HK-2 (cell line): ENCODE data around the gene PLCZ1.
A peak's percentile ranks its signal among the peaks of the same experiment; 100 is the strongest.
"Not testable (repeated sequence)": the region's sequence is repeated elsewhere in the genome, so short reads cannot be mapped to it uniquely, and the experiment has no call there.

Experiments
- DNase-seq: peaks from one replicate; pipeline ENCODE4 v3.0.0-alpha.2; 2018; ENCODE audit not compliant: unreplicated experiment

Gene PLCZ1

DNA sequence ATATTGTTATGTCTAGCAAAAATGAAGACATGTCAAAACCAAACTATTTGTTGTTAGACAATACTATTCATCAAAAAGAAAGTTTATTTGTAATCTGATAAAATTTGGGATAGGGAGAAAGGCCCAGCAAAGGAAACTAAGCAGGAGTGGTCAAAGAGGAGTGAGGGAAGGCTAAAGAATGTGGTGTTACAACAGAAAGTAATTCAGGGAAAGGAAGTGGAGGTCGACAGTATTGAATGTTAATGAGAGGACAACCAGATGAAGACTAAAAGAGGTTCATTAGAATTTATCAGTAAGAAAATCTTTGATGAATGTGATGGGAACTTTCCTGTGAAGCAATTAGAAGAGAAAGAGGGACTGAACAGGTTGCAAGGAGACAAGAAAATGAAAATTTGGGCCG lies 33.9 kb downstream of the PLCZ1 start:
- DNase-seq, result no peak

DNA sequence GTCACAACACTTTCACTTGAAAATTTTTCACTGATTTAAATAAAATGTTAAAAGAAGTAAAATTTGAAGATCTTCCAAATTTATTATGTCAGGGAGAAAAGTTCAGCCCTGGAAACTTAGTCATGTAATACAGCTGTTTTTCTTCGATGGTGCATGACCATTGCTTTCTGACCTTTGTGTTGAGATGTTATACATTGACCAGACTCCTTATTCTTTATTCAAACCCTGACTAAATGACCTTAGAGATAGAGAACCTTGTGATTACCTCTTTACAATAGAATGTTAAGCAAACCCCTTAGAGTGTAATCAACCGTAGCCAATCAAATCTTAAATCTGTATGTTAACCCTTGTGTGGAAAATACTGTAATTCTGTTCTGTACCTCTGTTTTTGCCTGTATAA lies 34.5 kb downstream of the PLCZ1 start:
- no peak for DNase-seq

DNA sequence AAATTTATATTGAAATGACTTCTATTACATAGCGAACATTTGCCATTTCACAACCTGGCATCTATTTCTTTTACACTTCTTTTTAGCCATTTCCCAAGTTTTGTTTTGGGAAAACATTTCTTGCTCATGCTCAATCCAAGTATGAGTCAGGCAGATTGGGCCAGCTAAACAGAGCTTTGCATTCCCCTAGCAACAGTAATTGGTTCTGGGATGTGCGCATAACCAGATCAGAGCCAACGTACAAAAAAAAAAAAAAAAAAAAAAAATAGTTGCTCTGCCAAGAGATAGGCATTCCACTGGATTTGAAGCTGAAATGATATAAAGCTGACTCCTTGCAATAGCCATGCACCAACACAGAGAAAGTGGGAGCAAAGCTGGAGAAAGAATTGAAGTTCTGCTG lies 37.5 kb downstream of the PLCZ1 start:
- DNase-seq, result no peak

DNA sequence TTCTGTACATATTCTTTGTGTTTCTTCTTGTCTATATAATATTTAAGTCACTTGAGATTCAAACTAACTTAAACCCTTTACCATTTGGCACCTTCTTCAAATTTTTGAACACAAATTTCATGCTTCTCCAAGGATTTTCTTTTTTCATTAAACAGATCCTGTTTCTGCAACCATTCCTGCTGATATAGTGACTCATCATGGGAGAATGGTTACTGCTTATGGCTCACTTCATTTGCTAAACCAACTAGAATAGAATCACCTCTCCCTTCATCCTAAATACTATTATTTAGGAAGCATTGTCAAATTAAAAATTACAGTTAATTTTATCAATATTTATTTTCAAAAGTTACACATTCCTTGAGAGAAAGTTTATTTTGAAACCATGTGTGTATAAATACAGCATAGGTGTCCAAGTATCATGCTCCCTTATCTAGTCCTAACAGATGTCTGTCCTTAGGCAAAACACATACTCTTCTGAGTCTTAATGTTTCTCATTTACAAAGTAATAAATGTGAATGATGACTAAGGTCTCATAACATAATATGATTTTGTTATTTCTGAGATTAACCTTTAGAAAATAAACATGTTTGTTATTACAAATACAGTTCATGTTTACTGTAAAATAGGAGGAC lies 40.7 kb downstream of the PLCZ1 start:
- DNase-seq, result no peak

DNA sequence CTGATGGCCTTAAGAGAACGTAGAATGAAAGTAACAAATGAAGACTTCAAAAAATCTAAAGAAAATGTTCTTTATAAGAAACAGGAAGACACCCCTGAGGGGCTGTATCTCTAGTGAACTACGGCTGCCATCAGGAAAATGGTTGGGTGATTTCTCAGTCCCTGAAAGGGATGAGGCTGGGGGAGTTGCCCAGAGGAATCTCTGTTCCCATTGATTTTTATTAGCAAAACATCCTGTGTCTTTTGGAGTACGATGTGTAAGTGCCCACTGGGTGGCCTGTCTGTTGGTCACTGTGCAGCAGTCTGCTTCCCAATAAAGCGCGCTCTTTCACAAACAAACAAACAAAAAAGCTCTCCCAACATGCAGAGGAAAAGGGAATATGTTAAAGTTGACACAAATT lies 43.8 kb downstream of the PLCZ1 start:
- DNase-seq, result not testable (repeated sequence)

DNA sequence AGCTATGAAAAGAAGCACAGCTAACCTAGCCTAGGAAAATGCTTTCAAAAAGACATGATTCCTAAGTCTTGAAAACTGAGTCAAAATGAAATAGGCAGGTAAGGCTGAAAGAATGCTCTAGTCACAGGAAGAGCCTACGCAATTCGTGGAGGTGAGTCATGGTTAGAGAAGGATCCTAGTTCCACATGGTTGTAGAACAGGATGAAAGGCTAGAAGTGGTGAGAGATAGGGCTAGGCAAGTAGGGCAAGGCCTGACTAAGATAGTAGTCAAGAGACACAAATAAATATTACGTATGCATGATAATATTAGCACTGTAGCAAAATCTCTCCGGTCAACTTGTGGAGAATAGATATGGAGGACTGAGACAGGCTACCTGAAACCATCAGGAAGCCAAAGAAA lies 47.2 kb downstream of the PLCZ1 start:
- peak; percentile 27 for DNase-seq

DNA sequence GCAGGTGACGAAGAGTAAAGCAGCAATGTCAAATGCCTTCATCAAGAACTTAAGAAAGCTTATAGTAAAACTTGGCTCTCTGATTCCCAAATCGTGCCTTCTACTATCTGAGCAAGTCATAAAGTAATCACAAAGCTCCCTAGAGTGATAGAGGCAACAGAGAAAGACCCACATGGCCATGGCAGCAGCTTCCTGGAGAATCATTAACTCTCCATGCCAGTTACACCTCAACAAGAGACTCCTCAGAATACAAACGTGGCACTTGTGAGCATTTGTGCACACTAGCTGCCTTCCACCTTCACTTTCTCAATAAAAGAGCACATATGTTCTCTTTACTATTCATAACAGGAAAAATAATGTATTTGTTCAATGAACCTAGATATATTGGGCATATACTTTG lies 48.0 kb downstream of the PLCZ1 start:
- no peak for DNase-seq

DNA sequence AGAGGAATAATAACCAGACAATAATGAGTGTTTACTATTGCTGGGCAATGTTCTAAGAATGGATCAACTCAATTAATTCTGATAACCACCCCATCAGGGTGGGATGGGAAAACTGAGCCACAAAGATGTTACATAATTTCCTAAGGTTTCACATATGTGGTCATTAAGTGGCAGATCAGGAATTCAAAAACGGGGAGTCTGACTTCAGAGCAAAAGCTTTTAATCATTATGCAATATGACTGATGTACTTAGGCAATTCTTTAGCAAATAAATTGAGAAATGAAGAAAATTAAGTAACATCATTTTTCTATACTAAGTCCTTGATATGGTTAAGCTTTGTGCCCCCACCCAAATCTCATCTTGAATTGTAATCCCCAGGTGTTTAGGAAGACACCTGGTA lies 53.4 kb downstream of the PLCZ1 start:
- DNase-seq, result no peak

DNA sequence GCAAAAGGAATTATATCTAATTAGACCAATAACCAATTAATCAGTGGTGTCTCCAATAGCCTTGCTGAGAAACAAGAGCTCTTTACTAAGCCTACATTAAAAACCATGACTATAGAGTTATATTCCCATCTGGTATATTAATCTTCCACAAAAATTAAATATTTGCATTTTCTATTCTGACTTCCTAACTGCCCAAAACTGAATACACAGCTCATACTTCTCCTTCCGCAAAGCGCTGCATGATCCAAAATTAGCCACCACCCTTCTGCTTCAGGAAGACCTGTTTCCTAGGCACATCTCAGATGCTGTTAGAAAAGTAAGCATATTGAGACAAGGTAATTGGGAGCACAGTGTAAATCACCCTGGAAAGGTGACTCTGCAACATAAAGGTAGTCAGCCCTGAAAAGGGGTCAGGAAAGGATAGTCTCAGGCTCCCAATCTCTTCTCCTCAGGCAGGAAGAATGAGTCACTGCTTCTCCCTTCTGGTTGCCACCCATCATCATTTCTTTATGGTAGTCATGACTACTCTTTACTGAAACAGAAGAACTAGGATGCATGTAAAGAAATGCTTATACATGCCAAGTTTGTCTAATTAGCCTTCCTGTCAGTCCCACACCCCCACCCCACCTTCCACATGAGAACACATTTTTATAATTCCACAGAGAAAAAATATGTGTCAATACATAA lies 54.3 kb downstream of the PLCZ1 start:
- DNase-seq, result no peak

DNA sequence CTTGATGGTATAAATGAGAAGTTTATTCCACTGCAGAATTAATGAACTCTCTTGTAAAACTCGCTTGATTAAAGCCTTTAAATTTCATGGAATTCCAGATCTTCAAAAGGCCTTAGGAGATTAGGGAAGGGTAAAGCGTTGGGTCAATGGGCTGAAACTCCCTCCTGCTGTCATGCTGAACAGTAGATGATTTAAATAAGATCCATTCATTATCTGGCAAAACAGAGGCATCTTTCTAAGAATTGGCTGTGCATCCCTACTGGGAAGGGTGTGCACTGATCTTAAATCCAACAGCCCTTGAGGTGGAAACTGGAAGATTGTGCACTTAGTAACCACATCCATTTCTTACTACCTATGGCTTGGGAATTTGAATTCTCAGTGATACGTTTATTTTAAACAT lies 56.0 kb downstream of the PLCZ1 start:
- DNase-seq, result no peak

DNA sequence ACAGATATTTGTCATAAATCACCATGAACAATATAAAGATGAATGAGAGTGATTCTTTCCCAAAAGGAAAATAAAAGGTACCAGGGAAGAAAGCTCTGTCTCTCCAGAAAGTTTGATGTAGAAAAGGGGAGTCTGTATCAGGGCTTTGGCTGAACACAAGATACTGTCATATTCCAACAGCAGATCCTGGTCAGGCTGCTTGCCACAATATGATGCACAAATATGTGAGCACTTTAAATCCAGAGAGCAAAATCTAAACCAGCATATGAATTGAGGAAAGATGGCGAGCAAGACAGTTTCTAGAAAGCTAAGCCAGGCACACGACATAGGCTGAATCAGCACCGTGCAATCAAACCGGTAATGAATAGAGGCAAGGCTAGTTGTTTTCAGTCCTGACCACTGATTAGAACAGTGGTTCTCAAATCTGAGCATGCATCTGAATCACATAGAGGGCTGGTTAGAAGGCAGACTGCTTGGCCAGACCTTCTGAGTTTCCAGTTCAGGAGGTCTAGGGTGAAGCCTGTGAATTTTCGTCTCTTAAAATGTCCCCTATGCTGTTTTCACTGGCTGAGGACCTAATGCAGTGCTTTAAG lies 60.7 kb downstream of the PLCZ1 start:
- no peak for DNase-seq

DNA sequence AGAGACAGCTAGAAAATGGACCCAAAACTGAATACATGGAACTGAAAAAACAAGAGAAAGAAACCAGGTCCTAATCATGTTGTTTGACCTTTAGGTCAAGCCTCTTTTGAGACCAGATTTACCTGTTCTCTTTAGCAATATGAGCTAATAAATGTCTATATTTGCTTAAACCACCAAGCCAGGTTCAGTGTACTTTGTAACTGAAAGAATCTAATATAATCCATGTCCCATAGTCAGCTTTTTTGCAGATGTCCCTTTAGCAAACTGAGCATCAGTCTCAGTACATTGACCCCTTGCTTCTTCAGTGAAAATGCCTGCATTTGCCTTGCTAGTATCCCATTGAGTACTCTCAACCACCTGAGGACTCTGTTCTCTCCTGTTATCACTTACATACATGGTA lies 61.7 kb downstream of the PLCZ1 start:
- DNase-seq, result no peak

DNA sequence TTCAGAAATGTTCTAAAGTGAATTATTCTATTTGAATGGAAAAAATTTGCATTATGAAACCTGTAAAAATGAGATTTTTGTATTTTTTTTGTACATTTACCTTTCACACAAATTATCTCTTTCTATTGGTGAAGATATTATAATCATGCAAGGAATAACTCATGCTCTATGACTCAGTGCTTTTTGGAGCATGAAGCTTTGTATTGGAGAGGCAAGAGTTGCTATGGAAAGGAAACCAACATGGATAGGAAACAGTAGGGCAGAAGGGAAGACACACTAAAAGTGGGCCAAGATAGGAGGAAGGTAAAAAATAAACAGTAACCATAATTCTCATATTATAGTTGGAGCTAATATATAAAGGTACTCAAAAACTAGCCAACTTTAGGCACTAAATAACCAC lies 79.0 kb downstream of the PLCZ1 start:
- DNase-seq, result no peak

DNA sequence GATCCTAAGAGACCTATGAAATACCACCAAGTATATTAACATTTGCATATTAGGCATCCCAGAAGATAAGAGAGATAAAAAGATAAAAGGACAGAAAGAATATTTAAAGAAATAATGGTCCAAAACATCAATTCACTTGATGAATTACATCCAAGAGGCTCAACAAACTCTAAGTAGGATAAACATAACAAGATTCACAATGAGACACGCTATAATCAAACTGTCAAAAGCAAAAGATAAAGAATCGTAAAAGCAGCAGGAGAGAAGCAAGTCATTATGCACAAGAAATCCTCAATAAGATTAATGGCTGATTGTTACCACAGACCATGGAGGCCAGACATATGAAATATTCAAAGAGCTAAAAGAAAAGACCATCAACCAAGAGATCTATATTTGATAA lies 79.6 kb downstream of the PLCZ1 start:
- DNase-seq, result no peak

DNA sequence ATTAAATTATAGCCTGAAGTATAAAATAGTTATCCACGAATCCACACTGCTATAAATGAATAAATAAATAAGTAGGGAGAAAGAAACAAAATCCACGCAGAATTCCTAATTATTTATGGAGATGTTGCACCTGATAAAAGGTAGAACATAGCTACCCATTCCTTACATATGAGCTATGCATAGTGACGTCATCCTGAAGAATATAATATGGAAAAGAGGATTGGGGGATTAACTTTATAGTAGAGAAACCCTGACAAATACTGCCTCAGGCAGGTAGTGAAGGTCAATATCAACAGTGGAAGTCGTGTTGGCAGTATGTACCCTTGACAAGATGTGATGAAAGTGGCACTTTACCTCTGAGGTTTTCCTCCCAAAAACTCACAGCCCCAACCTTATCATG lies 82.5 kb downstream of the PLCZ1 start:
- no peak for DNase-seq

DNA sequence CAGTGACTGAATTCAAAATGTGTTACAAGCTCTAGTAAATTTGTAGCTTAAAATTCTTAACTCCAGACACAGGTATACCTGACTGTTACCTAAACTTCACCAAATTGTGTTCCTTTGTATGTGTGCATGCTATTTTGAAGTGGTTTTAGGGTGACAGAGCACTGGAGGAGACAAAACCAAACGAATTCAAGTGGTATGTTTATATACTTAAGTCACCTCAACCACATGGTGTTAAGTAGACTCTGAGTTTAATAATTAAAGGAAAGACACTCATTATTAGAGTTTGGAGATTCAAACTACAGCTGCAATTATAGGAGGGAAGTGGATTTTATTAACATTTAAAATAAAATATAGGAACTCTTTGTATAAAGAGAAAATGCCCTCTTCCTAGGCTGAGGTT lies 84.3 kb downstream of the PLCZ1 start:
- no peak for DNase-seq

DNA sequence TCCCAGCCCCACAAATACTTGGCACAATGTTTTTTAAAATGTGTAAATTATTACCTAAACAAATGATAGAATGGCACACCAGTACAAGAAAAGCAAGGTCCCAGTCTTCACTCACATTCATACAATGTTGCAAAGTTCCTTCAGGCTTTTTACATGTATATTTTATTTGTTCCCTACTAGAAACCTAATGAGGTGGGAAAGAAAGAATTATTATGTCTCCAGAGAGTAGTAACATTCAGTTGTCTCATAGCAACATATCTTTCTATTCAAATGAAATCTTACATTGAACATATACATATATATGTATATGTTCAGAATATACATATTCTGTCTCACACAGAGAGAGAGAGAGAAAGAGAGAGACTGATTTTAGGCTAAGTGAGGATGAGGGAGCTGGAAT lies 85.2 kb downstream of the PLCZ1 start:
- DNase-seq, result no peak

DNA sequence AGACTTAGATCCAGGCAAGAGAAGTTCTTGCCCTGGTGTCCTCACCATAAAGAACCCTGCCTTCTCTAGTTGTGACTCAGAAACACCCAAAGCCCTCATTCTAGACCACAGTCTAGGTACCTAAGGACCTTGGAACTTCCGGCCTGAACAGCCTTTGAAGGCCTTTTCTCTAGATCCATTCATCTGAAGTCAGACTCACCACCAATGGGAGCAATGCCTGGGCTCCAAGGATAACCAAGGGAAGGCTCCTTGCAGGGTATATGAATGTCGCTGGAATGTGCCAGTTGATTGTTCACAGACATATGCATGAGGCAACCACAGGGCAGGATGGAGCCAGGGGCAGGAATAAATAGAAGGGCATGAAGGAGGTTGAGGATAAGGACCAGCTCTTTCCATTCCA lies 86.3 kb downstream of the PLCZ1 start:
- no peak for DNase-seq

DNA sequence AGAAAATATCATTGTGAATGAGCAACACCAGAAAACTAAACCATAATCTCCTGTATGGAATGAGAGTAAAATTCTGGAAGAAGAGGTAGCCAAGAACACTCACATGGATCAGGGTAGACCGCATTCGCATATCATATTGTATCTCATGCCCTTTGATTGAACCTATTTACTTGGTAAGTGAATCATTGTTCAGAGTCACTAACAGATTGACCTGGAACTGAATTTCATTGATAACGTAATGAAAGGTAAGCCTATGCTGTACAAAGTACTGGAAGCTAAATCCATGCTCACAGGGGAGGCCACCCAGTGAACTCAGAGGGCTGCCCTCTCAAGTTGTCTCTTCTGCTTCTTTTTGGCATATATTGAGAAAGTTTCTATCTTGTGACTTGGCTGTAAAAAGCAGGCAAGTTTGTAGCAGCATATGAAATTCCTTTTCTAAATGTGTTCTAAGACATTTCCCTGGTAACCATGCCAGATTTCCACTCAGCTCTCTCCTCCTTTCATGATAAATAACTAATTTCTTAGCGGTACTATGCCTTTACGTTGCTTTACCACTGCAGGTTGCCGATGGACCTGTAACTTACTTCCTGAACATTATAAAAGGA lies 91.4 kb downstream of the PLCZ1 start:
- no peak for DNase-seq

DNA sequence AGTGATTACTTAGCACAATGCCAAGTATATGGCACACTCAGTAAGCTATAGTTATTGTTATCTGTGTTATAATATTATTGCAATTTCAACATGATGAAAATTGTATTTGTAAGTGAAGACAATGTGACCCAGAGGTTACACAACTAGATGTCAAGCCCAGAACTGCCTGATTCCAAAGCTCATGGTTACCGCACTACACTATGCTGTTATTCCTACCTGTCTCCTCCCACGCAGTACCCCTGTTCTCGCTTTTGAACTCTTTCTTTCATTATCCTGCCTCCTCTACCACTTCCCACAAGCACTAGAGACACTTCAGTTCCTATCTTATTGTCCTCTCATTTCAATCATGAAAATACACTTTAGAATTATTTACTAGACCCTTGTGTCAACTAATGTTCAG lies 93.2 kb downstream of the PLCZ1 start:
- no peak for DNase-seq

DNA sequence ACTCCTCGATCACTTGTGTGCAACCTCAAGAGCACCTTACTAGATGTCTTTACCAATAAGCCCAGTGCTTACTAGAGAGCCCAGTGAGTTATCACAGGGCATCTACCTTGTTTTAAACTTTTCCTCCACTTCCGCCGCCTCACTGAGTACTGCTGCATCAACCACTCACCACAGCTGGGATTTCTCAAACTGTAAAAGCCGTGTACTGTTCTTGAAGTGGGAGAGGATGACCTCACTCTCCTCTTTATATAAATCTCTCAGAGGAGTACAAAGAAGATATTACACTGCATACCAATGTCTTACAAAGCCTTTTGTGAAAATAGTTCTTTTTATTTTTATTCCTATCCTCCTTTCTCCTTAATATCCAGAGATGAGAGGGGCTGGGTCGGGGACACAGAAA lies 94.1 kb downstream of the PLCZ1 start:
- no peak for DNase-seq

DNA sequence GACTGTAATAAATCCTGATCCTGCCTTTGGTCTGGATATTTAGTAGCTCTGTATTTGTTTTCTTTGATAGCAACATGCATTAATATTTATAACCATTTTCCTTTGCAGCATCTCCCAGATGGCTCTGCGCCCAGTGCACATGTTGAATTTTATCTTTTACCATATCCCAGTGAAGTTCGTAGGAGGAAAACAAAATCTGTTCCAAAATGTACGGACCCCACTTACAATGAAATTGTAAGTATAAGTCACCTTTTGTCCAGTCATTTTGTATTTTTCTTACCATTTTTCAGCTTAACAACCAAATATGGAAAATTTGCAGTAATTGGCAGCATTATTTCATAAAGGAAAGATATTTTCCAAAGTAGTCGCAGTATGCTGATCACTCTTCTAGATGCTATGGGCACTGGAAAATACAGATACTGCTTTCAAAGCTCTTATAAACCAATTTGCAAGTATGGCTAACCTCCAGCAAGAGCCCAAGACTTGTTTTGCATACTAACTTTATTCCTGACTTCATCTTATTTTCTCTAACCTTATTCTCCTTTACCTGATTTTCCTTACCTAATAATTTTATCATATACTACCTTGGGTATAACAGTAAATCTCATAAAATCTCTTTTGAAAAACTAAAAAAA lies 97.4 kb downstream of the PLCZ1 start:
- DNase-seq, result no peak

DNA sequence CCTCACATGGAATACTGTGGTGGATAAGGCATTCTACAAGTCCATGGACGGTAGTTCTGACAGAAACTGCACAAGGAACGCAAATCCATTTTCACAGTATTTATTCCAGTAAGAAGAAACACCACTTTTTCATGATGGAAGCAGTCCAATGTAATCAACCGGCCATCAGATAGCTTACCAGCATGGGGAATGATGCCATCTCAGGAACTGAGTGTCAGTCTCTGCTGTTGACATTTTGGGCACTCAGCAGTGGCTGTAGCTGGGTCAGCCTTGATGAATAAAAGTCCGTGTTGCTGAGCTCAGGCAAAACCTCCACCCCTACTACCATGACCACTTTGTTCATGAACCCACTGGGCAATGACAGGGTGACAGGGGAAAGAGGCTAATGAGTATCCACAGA lies 103.4 kb downstream of the PLCZ1 start:
- DNase-seq, result no peak
